Measurements from ENCODE around the gene CMSS1.

The CMSS1 gene

DNA sequence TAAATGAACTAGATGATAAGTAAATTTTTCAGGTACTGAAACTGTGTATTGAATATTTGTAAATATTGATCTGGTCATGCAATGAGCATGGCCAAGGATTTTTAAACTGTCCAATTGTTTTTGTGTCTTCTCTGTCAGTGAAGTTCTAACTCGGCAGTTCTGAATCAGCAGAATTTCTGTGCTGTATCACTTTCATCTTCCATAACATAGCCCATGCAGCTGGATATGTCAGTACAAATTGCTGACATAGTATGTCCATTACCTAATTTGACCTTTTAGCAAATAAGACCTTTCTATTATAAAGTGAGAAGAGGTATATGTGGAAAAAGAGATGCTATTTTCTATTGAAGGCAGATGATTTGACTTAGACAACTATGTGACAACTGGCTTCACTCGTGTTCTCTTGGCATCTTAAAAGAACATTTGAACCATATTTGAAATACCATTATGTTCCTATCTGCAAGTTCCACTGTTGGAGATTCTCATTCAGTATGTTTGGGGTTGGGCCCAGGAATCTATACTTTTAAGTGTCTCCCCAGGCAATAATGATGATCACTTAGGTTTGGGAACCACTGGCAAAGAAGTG is 90.4 kb downstream of the CMSS1 start:
- no peak for DNase-seq

DNA sequence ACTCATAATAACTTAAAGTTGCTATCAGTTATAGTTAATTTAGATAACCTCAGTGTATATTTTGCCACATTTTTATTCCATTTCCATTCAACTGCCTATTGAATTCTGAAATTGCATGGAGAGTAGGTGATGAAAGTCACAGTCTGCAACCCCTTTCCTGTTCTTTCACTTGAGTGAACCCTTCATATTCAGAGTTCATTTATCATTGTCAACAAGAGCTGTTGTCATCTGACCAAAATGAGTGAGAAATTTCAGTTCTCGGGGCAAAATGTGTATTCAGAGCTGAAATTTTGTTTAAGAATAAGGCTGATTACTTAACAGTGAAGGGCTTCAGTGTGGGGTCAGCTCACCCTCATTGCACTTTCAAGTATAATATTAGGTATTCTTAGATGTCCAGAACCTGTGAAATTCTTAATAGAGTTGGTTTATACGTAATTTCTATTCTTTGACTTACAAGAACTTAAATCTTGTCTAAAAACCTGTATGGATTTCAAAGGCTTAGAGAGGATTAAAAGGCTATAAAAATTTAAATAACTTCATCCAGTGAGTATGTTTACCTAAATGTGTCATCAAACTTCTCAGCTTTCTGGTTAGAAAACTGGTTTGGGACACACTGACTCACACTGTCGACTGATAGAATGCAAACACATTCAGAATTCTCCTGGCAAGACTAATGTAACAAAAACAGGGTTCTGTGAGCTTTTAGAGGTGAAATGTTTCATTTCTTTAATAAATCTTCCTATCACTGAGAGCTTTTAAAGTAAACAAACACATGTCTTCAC is 92.2 kb downstream of the CMSS1 start:
- no peak for DNase-seq

- no peak for DNase-seq
Measured at GRCh38 chr3:99910752-99911290, 93.2 kb downstream of the CMSS1 start.

GRCh38 chr3:99911433-99911832 is 93.8 kb downstream of the CMSS1 start:
- no peak for DNase-seq

GRCh38 chr3:99915906-99916432 is 98.3 kb downstream of the CMSS1 start:
- no peak for DNase-seq

GRCh38 chr3:99918715-99919114 is 101.1 kb downstream of the CMSS1 start:
- no peak for DNase-seq

DNA sequence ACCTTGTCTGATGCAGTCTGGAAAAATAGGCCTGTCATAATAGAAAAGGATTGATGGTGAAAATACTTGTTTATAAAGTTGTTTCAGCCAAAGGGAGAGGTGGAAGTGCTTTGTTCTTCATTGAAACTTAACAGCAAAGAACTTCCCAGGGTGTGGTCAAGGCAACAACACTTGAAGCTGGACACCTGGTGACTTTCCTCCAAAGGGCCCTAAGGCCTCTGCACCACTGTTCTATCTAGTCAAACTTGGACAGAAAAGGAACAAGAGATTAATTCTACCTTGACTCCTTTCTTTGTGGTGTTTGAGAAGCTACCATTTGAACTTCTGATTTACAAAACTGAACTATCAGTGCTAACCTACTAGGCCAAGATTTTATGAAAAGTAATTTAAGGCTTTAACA is 102.0 kb downstream of the CMSS1 start:
- no peak for DNase-seq

GRCh38 chr3:99920481-99921376 is 103.1 kb downstream of the CMSS1 start:
- no peak for DNase-seq

- DNase-seq = no peak
Measured at GRCh38 chr3:99921377-99921695, 103.7 kb downstream of the CMSS1 start.

GRCh38 chr3:99921986-99922385 is 104.3 kb downstream of the CMSS1 start:
- no peak for DNase-seq

- no peak for DNase-seq
Measured at GRCh38 chr3:99923873-99924272, 106.2 kb downstream of the CMSS1 start.

DNA sequence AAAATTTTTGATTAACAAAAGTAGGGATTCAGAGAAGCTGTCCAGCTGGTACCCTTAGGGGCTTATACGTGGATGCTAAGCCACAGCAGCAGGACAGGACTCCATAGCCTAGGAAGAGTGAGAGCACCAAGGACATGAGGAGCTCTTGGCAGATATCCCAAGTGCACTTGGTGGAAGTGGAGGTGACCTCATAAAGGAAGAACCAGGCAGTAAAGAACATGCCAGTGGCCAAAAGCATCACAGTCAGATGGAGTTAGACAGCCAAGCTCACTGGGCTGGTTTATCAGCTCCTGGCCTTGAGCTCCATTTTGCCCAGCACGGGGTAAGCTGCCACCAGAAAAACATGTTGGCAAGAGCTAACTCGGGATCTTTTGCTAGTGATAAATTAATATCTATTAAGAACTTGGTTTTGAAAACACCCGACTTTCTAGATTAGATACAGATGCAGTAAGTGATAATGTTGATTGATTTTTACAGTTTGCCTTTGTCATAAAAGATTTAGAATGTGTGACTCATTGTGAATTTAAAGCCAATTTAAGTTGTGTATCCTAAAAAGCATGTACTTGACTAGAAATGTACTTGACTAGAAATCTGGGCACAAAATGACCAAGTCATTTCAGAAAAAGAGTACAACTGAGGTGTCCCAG is 108.0 kb downstream of the CMSS1 start:
- DNase-seq = no peak

GRCh38 chr3:99927671-99928457 is 110.2 kb downstream of the CMSS1 start:
- no peak for DNase-seq

- no peak for DNase-seq
Measured at GRCh38 chr3:99928771-99929744, 111.4 kb downstream of the CMSS1 start.

GRCh38 chr3:99929745-99930139 is 112.1 kb downstream of the CMSS1 start:
- no peak for DNase-seq

DNA sequence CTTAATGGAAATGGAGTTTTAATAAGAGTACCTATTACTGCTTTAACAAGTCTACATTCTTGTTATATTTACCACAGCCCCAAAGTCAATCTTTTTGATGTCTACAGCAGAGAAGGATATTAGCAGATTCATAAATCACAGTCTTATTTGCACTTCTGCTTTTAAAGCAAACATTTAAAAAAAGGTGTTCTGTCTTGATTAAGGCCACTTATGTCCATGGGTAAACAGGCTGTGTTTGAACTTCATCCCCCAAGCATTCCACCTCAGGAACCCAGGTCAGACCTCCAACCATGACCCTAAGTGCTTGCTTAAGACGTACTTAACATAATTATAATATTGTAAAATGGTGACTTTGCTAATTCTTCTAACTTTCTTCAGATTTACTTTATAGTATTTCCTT is 113.4 kb downstream of the CMSS1 start:
- no peak for DNase-seq

DNA sequence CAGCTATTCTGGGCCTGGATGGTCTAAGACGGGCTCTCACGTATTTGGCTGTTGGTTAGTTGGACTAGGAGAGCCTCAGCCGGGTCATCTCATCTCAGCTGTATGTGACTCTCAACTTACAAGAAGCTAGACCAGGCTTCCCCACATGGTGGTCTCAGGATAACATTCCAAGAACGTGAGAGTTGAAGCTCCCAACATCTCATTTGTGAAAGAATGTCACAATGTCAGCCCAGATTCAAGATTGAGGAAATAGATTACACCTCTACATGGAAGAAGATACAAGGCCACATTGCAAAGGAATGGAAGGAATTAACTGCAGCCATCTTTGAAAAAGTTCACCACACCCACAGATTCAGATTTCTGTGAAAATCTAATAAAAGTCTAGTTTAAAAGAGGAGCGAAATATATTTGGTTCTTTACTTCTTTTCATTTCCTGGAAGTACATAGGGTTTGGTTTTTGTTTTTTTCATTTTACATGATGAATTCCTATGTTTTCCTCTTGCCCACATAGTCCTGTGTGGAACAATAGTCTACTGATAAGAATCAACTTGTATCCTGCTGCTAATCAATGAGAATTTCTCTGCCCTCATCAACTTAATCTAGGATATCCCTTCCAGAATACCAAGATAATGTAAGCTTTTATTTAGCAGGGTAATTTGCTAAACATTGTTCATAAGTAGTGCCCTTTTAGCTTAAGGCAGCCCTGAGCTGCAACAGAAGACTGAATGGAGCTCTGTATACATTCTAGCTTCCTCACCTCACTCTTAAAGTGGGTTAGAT is 116.5 kb downstream of the CMSS1 start:
- DNase-seq = no peak

DNA sequence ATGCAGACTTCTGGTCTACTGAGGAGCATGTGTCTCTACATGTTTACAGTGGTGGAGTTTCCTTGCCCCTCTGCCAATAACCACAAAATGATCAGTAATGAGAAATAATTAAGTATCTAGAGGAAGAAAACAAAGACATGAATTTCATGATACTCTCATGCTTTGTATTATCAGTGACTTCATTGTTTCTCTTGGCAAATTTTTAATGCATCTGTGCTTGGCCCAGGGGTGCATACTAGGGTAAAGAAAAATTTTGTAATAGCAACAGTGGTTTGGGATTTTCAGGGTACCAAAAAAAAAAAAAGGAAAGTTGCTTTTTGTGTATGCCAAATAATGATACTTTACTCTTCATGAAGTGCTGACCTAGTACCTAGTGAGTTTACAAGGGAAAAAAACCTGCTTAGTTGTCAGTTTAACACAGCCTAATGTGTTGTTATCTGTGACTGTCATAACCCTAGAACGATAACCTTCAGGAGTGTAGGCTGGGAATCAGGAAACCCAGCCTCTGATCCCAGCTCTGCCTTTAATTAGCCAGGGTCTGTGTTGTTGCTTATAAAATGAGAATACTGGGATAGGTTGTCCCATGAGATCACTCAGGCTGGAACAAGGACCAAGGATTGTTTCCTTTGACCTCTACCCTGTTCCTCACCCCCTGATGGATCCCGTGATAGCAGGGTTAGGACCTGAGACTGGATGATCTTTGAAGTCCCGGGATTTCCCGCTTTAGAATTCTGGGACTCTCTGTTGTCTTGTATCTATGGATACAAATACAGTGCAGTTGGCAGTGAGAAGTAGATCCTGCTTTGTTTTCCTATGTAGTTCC is 117.5 kb downstream of the CMSS1 start:
- DNase-seq = no peak

Data from central memory CD4-positive, alpha-beta T cell (primary cell).